ENCODE data around the gene RANBP10. TPM values are rescaled to one million over a fixed set of nuclear protein-coding genes. Genes with fewer than 3 reads are reported as not detected.

Gene RANBP10
- total and polyA plus RNA-seq, 9 of the 15 experiments (the other 6 are each of a cell fraction or from before 2014, with no cell fraction given), result 0.61 to 19.3 (median 5.9) TPM

DNA sequence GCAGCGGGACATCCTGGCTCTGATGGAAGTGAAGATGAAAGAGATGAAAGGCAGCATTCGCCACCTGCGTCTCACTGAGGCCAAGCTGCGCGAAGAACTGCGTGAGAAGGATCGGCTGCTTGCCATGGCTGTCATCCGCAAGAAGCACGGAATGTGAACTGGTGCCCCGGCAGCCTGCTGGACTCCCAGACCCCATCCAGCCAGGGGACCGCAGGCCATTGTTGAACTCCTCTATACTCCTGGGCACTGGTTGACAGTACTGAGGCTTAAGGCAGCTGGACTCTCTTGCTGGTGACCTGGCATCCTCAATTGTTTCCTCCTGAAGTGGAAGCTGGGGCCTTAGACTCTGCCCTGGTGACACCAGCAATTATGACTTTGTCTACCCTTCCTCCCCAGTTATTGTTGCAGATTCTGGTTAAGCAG is 37.0 kb upstream of the RANBP10 start (continued):
- TF ChIP-seq ZFP30 (CRISPR knock-in tag; IDR thresholded peaks at IDR 0.05; ENCODE audit: borderline replicate concordance) (no peak), XRCC3 (IDR thresholded peaks at IDR 0.05) (no peak), MXD1 (CRISPR knock-in tag; IDR thresholded peaks at IDR 0.05; ENCODE audit: borderline replicate concordance, poor library complexity, severe bottlenecking) (no peak), KDM2B (CRISPR knock-in tag; IDR thresholded peaks at IDR 0.05) (no peak), ZBTB7A (IDR thresholded peaks at IDR 0.05; ENCODE audit: borderline replicate concordance, control insufficient read depth, low read depth, low read length) (no peak)
- TF ChIP-seq, protein P1, sequence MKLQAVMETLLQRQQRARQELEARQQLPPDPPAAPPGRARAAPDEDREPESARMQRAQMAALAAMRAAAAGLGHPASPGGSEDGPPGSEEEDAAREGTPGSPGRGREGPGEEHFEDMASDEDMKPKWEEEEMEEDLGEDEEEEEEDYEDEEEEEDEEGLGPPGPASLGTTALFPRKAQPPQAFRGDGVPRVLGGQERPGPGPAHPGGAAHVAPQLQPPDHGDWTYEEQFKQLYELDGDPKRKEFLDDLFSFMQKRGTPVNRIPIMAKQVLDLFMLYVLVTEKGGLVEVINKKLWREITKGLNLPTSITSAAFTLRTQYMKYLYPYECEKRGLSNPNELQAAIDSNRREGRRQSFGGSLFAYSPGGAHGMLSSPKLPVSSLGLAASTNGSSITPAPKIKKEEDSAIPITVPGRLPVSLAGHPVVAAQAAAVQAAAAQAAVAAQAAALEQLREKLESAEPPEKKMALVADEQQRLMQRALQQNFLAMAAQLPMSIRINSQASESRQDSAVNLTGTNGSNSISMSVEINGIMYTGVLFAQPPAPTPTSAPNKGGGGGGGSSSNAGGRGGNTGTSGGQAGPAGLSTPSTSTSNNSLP (IDR thresholded peaks at IDR 0.05; ENCODE audit: borderline replicate concordance, low read depth, low read length), result no peak
- TF ChIP-seq, protein P2, sequence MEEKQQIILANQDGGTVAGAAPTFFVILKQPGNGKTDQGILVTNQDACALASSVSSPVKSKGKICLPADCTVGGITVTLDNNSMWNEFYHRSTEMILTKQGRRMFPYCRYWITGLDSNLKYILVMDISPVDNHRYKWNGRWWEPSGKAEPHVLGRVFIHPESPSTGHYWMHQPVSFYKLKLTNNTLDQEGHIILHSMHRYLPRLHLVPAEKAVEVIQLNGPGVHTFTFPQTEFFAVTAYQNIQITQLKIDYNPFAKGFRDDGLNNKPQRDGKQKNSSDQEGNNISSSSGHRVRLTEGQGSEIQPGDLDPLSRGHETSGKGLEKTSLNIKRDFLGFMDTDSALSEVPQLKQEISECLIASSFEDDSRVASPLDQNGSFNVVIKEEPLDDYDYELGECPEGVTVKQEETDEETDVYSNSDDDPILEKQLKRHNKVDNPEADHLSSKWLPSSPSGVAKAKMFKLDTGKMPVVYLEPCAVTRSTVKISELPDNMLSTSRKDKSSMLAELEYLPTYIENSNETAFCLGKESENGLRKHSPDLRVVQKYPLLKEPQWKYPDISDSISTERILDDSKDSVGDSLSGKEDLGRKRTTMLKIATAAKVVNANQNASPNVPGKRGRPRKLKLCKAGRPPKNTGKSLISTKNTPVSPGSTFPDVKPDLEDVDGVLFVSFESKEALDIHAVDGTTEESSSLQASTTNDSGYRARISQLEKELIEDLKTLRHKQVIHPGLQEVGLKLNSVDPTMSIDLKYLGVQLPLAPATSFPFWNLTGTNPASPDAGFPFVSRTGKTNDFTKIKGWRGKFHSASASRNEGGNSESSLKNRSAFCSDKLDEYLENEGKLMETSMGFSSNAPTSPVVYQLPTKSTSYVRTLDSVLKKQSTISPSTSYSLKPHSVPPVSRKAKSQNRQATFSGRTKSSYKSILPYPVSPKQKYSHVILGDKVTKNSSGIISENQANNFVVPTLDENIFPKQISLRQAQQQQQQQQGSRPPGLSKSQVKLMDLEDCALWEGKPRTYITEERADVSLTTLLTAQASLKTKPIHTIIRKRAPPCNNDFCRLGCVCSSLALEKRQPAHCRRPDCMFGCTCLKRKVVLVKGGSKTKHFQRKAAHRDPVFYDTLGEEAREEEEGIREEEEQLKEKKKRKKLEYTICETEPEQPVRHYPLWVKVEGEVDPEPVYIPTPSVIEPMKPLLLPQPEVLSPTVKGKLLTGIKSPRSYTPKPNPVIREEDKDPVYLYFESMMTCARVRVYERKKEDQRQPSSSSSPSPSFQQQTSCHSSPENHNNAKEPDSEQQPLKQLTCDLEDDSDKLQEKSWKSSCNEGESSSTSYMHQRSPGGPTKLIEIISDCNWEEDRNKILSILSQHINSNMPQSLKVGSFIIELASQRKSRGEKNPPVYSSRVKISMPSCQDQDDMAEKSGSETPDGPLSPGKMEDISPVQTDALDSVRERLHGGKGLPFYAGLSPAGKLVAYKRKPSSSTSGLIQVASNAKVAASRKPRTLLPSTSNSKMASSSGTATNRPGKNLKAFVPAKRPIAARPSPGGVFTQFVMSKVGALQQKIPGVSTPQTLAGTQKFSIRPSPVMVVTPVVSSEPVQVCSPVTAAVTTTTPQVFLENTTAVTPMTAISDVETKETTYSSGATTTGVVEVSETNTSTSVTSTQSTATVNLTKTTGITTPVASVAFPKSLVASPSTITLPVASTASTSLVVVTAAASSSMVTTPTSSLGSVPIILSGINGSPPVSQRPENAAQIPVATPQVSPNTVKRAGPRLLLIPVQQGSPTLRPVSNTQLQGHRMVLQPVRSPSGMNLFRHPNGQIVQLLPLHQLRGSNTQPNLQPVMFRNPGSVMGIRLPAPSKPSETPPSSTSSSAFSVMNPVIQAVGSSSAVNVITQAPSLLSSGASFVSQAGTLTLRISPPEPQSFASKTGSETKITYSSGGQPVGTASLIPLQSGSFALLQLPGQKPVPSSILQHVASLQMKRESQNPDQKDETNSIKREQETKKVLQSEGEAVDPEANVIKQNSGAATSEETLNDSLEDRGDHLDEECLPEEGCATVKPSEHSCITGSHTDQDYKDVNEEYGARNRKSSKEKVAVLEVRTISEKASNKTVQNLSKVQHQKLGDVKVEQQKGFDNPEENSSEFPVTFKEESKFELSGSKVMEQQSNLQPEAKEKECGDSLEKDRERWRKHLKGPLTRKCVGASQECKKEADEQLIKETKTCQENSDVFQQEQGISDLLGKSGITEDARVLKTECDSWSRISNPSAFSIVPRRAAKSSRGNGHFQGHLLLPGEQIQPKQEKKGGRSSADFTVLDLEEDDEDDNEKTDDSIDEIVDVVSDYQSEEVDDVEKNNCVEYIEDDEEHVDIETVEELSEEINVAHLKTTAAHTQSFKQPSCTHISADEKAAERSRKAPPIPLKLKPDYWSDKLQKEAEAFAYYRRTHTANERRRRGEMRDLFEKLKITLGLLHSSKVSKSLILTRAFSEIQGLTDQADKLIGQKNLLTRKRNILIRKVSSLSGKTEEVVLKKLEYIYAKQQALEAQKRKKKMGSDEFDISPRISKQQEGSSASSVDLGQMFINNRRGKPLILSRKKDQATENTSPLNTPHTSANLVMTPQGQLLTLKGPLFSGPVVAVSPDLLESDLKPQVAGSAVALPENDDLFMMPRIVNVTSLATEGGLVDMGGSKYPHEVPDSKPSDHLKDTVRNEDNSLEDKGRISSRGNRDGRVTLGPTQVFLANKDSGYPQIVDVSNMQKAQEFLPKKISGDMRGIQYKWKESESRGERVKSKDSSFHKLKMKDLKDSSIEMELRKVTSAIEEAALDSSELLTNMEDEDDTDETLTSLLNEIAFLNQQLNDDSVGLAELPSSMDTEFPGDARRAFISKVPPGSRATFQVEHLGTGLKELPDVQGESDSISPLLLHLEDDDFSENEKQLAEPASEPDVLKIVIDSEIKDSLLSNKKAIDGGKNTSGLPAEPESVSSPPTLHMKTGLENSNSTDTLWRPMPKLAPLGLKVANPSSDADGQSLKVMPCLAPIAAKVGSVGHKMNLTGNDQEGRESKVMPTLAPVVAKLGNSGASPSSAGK (IDR thresholded peaks at IDR 0.05), result no peak
